ENCODE results near the gene MYLK3.

MYLK3 gene

GRCh38 chr16:46759309-46759708 is 11.2 kb upstream of the MYLK3 start:
- TF ChIP-seq CTCF (IDR thresholded peaks at IDR 0.05; ENCODE audit: low read depth, low read length), result no peak
- DNase-seq (ENCODE audit: low read depth, low spot score), result no peak
- in situ Hi-C loops (cut with HindIII; ENCODE audit: low sequenced_read_pairs), result no loop called here
- H3K4me3 ChIP-seq (ENCODE audit: low read depth, low read length), result no peak overlapping the region

DNA sequence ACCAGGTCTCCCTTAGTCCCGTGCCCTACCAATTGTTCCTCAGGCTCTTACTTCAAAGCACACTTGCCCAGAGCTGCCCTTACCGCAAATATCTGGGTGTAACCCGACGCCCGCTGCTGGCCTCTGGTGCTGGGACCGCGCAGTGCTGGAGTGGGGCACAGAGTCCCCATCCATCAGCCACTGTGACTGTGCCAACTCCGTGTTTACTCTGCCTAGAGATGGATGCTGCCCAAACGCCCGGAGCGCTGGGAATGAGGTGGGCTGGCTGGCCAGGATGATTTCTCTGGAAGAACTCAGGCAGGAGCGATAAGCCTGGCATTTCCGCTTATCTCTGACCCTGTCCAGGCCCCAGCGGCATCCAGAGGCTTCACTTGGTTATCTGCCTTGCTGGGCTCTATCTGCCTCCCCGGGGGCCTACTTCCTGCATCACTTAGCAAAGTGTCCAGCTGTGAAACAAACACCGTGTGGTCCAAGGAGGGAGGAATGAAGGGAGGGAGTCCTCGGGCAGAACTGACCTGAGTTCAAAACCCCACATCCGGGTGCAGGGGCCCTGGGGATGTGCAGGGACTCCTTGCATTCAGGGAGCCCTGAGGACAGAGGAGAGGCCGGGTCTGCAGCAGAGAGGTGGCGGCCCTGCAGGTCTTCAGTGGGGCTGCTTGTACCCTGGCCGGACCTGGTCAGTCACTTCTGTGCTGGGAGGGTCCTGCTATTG is 9.4 kb upstream of the MYLK3 start:
- in situ Hi-C loops (cut with HindIII; ENCODE audit: low sequenced_read_pairs), result no loop called here
- no peak for DNase-seq (ENCODE audit: low read depth, low spot score)
- no peak overlapping the region for H3K4me3 ChIP-seq (ENCODE audit: low read depth, low read length)
- TF ChIP-seq CTCF (IDR thresholded peaks at IDR 0.05; ENCODE audit: low read depth, low read length), result no peak

DNA sequence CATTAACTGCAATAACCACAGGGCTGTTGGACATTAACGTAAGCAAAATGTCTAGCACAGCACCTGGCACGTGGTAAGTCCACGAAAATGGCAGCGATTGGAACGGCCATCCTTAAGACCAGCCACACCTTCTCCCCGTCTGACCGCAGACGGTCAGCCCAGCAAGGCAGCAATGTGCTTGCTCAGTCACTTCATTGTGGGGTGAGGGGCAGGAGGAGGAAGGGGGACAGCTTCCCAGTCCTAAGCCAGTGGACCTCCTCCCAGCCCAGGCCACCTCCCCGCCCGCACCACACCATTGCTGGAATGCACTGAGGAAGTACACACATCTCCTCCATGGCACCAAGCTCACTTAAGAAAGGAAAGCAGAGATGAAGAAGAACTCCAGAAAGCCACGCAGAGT is 8.6 kb upstream of the MYLK3 start:
- in situ Hi-C loops (cut with HindIII; ENCODE audit: low sequenced_read_pairs), result no loop called here
- H3K4me3 ChIP-seq (ENCODE audit: low read depth, low read length), result no peak overlapping the region
- DNase-seq (ENCODE audit: low read depth, low spot score), result no peak
- no peak for TF ChIP-seq CTCF (IDR thresholded peaks at IDR 0.05; ENCODE audit: low read depth, low read length)

DNA sequence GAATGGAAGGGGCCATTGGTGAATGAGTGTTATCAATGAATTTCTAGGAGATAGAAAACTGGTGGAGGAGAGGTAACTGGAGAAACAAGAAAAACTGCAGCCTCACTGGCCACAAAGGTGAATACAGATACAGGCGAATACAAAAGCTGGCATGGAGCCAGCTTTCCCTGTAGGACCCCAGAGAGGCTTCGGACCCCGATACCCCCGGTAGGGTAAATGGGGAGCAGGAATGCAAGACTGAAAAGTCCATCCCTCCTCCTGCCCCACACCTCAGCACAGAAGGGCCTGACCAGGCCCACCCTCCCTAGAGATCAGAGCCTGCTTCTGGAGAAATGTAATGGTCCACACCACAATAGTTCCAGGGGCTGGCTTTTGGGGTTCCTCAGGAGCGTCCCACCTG is 4.9 kb upstream of the MYLK3 start:
- no peak for DNase-seq (ENCODE audit: low read depth, low spot score)
- in situ Hi-C loops (cut with HindIII; ENCODE audit: low sequenced_read_pairs), result no loop called here
- H3K4me3 ChIP-seq (ENCODE audit: low read depth, low read length), result no peak overlapping the region
- no peak for TF ChIP-seq CTCF (IDR thresholded peaks at IDR 0.05; ENCODE audit: low read depth, low read length)

GRCh38 chr16:46751381-46751780 is 3.2 kb upstream of the MYLK3 start:
- no peak for TF ChIP-seq CTCF (IDR thresholded peaks at IDR 0.05; ENCODE audit: low read depth, low read length)
- no peak overlapping the region for H3K4me3 ChIP-seq (ENCODE audit: low read depth, low read length)
- in situ Hi-C loops (cut with HindIII; ENCODE audit: low sequenced_read_pairs), result no loop called here
- DNase-seq (ENCODE audit: low read depth, low spot score), result no peak

- DNase-seq (ENCODE audit: low read depth, low spot score), result no peak
- no peak for TF ChIP-seq CTCF (IDR thresholded peaks at IDR 0.05; ENCODE audit: low read depth, low read length)
- in situ Hi-C loops (cut with HindIII; ENCODE audit: low sequenced_read_pairs), result no loop called here
- H3K4me3 ChIP-seq (ENCODE audit: low read depth, low read length), result no peak overlapping the region
Measured at GRCh38 chr16:46748775-46749705, 896 bp upstream of the MYLK3 start.

Measured in astrocyte of the spinal cord (primary cell).